ENCODE measurements around the gene NEURL1B. TPM values are rescaled to one million over a fixed set of nuclear protein-coding genes. Genes with fewer than 3 reads are reported as not detected.
"Not testable (repeated sequence)": the region's sequence is repeated elsewhere in the genome, so short reads cannot be mapped to it uniquely, and the experiment has no call there.

Gene NEURL1B
- total RNA-seq, 2 experiments from 2014 or later = 3.9 to 4.2 TPM

DNA sequence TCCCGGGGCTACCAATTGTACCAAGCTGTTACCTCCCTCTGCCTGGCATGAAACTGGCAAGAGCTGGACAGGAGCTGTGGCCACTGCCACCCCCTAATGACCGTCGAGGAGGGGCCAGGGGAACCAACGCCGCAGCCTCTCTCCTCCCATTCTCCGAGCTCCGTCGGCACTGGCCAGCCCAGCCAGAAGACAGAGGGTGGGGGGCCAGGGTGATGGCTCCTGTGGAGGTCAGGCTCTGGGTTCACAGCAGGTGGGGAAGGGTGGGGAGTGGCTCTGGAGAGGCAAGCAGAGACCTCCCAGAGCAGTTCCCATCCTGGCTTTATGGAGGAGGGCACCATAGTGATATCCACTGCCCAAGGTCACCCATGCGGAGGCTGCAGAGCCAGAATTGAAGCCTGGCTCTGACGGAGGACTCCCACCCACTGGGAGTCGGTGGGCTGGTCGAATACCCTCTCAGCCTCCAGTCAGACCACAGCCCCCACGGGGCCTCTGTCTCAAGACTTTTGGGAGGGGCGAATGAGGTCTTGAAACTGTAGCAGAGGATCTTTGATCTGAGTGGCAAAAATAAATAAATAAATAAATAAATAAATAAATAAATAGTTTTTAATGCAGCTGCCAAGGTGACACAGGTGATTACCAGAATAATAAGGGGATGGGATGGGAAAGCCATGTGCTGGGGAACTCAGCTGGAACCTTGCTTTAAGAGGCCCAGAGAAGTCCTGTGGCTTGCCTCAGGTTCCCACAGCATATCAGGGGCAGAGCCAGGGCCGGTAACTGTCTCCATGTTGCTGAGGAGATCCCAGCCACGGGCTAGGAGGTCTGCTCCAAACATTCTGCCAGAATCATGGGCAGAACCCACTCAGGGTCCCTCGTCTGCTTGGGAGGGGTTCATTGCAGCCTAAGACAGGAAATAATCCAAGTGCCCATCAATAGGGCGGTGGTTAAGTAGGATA is 42.5 kb upstream of the NEURL1B start:
- Mint-ChIP-seq H3K36me3 (ENCODE audit: low read depth) (no peaks in the 10 kb centered on the region), H3K4me1 (ENCODE audit: low read depth) (no peaks in the 10 kb centered on the region), H3K9me3 (ENCODE audit: insufficient read depth) (no peaks in the 10 kb centered on the region), H3K4me3 (no peak overlapping the region), H3K27me3 (ENCODE audit: low read depth) (peaks cover 3% of the 10 kb centered on the region), H3K27ac (no peak overlapping the region)
- ATAC-seq (no peak), DNase-seq (no peak)
- CTCF ChIA-PET = no interaction called here
- POLR2A ChIA-PET = no interaction called here

DNA sequence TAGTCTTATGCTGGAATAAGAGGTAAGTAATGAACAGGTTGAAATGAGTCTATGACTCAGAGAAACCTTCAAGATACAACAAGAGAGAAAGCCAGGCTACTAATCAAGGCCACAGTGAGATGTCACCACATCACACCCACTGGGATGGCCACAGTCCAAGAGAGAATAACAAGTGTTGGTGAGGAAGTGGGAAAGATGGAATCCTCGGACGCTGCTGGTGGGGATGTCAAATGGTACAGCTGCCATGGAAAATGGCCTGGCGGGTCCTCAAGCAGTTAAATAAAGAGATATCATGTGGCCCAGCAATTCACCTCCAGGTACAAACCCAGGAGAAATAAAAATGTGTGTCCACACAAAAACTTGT is 41.9 kb upstream of the NEURL1B start:
- CTCF ChIA-PET = no interaction called here
- Mint-ChIP-seq H3K4me1 (ENCODE audit: low read depth) (no peaks in the 10 kb centered on the region), H3K27me3 (ENCODE audit: low read depth) (peaks cover 3% of the 10 kb centered on the region), H3K9me3 (ENCODE audit: insufficient read depth) (no peaks in the 10 kb centered on the region), H3K36me3 (ENCODE audit: low read depth) (no peaks in the 10 kb centered on the region), H3K27ac (no peak overlapping the region), H3K4me3 (no peak overlapping the region)
- POLR2A ChIA-PET = no interaction called here
- no peak for DNase-seq
- no peak for ATAC-seq

DNA sequence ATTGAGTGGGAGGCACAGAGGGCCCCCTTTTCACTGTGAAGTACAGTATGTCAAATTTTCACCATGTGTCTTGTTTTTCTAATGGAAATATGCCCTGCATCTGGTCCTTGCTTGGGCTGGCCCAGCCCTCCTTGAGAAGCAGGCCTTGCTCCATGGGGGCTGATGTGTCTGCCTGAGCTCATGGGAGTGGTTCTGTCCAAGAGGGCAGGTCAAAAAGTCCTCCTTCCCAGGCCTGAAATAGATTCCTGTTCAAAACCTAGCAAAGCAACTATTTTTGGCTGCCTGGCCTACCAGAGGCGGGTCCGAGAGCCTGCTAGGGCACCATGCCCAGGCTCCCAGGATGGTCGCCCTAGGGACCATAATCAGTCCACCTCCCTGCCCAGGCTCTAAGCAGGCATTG is 40.5 kb upstream of the NEURL1B start:
- Mint-ChIP-seq H3K9me3 (ENCODE audit: insufficient read depth) (no peaks in the 10 kb centered on the region), H3K36me3 (ENCODE audit: low read depth) (no peaks in the 10 kb centered on the region), H3K4me3 (no peak overlapping the region), H3K27me3 (ENCODE audit: low read depth) (peaks cover 3% of the 10 kb centered on the region), H3K4me1 (ENCODE audit: low read depth) (no peaks in the 10 kb centered on the region), H3K27ac (no peak overlapping the region)
- DNase-seq = no peak
- ATAC-seq = no peak
- CTCF ChIA-PET = no interaction called here
- POLR2A ChIA-PET = no interaction called here

DNA sequence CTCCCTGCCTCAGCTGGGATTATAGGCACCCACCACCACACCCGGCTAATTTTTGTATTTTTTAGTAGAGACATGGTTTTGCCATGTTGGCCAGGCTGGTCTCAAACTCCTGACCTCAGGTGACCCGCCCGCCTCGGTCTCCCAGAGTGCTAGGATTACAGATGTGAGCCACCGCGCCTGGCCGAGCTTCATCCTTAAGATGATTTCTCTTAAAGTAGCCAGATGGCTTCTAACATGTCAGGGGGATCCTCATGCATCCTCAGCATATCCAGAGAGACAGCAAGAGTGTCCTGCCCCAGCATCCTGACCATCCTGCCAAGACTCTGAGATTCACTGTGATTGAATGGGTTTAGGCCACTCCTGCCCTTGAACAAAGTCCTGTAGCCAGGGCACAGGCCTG is 39.5 kb upstream of the NEURL1B start:
- CTCF ChIA-PET; H3K4me1 Mint-ChIP-seq (ENCODE audit: low read depth); DNase-seq; H3K36me3 Mint-ChIP-seq (ENCODE audit: low read depth); H3K27me3 Mint-ChIP-seq (ENCODE audit: low read depth); H3K9me3 Mint-ChIP-seq (ENCODE audit: insufficient read depth); ATAC-seq; H3K27ac Mint-ChIP-seq; POLR2A ChIA-PET; H3K4me3 Mint-ChIP-seq: not testable (repeated sequence)

DNA sequence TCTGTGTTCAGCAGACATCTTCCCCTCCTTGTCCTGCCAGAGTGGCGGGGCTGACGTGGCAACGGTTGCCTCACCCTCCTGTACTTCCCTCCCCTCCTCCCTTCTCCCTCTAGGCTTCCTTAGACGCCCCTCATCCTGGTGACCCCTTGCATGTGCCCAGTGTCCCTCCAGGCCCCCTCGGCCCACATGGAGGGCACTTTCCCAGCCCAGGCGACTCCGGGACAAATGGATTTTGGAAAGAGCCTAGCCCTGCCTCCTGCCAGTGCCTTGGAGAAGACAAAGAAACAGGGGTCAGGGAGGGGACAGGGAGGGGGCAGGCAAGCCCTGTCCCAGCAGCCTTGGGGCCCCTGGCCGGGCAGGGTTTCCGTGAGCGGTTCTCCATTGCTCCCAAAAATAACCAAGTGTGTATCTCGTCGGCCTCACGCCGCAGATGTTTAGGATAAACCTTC is 38.3 kb upstream of the NEURL1B start:
- ATAC-seq (no peak), DNase-seq (no peak)
- ChIA-PET CTCF (no interaction called here), POLR2A (no interaction called here)
- Mint-ChIP-seq H3K9me3 (ENCODE audit: insufficient read depth) (no peaks in the 10 kb centered on the region), H3K27ac (no peak overlapping the region), H3K4me3 (no peak overlapping the region), H3K27me3 (ENCODE audit: low read depth) (peaks cover under 1% of the 10 kb centered on the region), H3K4me1 (ENCODE audit: low read depth) (no peaks in the 10 kb centered on the region), H3K36me3 (ENCODE audit: low read depth) (no peaks in the 10 kb centered on the region)

DNA sequence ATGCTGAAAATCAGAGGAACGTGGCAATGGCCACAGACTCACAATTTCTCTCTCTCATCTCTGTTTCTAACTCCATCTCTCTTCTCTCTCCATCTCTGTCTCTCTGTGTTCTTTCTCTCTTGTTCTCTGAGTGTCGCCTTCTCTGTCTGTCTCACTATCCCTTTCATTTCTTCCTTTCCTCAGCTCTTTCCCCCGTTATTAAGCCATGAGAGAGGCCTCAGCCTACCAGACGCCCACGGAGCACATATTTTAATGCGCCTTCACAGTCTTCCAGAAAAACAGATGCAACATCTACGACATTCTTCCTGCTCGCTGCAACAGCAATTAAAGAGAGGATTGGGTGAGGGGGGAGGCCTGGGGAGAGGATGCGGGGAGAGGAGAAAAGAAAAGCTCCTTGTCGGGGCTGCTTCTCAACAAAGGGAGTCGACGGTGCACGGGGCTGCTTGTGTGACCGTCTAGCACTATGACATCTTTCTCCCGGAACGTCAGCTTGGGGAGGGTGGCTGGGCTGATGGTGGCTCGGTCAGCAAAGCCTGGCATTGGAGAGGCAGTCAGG is 37.7 kb upstream of the NEURL1B start:
- Mint-ChIP-seq H3K9me3 (ENCODE audit: insufficient read depth) (no peaks in the 10 kb centered on the region), H3K4me1 (ENCODE audit: low read depth) (no peaks in the 10 kb centered on the region), H3K36me3 (ENCODE audit: low read depth) (no peaks in the 10 kb centered on the region), H3K4me3 (no peak overlapping the region), H3K27me3 (ENCODE audit: low read depth) (peaks cover 3% of the 10 kb centered on the region), H3K27ac (no peak overlapping the region)
- DNase-seq (no peak), ATAC-seq (no peak)
- ChIA-PET POLR2A (no interaction called here), CTCF (no interaction called here)

DNA sequence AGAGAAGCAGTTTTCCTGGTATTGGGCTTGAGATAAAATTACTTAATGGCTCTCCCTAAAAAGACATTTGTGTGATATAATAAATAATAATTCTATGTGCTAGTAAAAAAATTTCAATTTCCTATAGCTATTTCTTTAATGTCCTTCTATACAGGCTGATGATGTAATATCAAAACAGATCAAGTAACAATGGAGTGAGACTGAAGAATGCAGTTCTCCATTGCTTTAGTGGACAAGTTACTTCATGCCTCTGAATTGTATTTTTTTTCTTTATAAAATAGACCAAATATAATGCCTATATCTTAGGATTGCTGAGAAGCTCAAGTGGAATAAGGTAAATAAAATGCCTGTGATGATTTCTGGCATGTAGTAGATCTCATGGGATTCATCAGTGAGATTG is 35.6 kb upstream of the NEURL1B start:
- Mint-ChIP-seq H3K4me1 (ENCODE audit: low read depth) (no peaks in the 10 kb centered on the region), H3K9me3 (ENCODE audit: insufficient read depth) (no peaks in the 10 kb centered on the region), H3K4me3 (no peak overlapping the region), H3K27ac (no peak overlapping the region), H3K36me3 (ENCODE audit: low read depth) (no peaks in the 10 kb centered on the region), H3K27me3 (ENCODE audit: low read depth) (peaks cover 3% of the 10 kb centered on the region)
- no peak for ATAC-seq
- ChIA-PET CTCF (no interaction called here), POLR2A (no interaction called here)
- no peak for DNase-seq

DNA sequence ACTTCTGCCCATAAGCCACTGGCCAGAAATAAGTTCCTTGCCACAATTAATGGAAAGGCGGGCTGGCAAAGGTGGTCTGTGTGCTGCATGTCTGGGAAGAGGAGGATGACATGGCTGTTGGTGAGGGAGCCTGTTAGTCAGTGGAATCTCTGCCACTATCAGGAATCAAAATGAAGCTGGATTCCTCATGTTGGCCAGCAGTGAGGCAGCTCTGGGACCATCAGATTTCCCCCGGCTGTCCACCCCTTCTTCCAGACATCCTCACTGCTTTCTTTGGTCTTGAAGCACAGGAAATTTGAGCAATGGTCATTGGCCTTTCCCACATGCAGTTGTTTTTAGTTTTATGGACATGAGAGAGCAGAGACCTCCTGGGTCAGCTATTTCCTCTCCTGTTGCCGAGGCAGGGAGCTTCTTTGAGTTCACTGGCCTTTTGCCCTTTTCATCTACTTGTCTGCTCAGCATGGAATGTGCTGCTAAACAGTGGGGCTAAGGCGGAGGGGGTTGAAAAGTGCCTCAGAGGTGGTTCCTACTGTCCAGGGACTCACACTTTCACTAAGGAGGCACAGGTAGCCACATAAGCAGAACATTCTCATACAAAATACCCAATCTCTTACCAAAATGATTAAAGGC is 34.8 kb upstream of the NEURL1B start:
- CTCF ChIA-PET = no interaction called here
- DNase-seq (no peak), ATAC-seq (no peak)
- peaks cover 3% of the 10 kb centered on the region for H3K27me3 Mint-ChIP-seq (ENCODE audit: low read depth)
- POLR2A ChIA-PET = no interaction called here
- no peaks in the 10 kb centered on the region for H3K36me3 Mint-ChIP-seq (ENCODE audit: low read depth)
- no peak overlapping the region for H3K4me3 Mint-ChIP-seq
- H3K4me1 Mint-ChIP-seq (ENCODE audit: low read depth) = no peaks in the 10 kb centered on the region
- H3K9me3 Mint-ChIP-seq (ENCODE audit: insufficient read depth) = no peaks in the 10 kb centered on the region
- no peak overlapping the region for H3K27ac Mint-ChIP-seq

DNA sequence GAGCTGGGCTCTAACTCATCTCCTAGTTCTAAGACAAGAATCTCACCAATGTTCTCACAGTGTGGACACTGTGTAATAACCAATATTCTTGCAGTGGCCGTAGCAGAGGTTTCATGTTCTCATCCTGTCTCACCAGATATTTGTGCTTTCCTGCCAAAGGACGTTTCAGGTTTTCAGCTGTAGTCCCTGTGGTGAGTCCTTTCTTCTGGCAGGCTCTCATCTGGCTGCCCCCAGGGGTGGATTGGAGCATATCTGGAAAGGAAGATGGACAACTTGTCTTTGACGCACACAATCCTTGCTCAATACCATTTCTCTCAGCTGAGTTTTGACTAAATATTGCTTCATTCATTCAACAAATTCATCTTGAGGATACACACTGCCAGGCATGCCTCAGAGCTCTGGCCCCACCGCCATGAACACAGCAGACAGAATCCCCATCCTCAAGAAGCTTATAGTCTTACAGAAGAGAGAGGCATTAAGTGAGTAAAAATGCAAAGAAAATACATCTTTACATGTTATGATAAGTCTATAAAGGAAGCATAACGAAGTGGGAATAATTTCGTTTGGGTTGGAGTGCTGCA is 33.8 kb upstream of the NEURL1B start:
- DNase-seq = no peak
- Mint-ChIP-seq H3K27ac (no peak overlapping the region), H3K4me1 (ENCODE audit: low read depth) (no peaks in the 10 kb centered on the region), H3K9me3 (ENCODE audit: insufficient read depth) (no peaks in the 10 kb centered on the region), H3K36me3 (ENCODE audit: low read depth) (no peaks in the 10 kb centered on the region), H3K27me3 (ENCODE audit: low read depth) (peaks cover 3% of the 10 kb centered on the region), H3K4me3 (no peak overlapping the region)
- ChIA-PET POLR2A (no interaction called here), CTCF (no interaction called here)
- ATAC-seq = no peak

DNA sequence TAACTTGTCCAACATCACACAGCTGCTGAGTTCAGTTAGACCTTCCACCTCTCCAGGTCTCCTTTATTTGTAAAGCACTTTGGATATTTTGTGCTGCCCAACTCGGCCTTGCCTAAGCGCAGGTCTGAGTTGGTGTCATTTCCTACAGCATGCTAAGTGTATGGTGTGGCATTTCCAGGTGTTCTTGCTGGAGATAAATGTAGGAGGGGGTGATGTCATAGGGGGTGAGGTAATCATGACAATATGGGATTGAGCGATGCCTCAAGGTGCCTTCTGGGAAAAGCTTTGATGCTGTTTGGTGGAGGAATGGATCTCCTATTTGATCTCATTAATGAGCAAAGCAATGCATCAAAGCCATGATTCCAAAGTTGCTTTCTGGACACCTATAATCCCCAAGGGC is 32.3 kb upstream of the NEURL1B start:
- no peak for DNase-seq
- Mint-ChIP-seq H3K4me1 (ENCODE audit: low read depth) (no peaks in the 10 kb centered on the region), H3K4me3 (no peak overlapping the region), H3K27ac (no peak overlapping the region), H3K36me3 (ENCODE audit: low read depth) (no peaks in the 10 kb centered on the region), H3K9me3 (ENCODE audit: insufficient read depth) (no peaks in the 10 kb centered on the region), H3K27me3 (ENCODE audit: low read depth) (peaks cover 3% of the 10 kb centered on the region)
- no peak for ATAC-seq
- POLR2A ChIA-PET = no interaction called here
- CTCF ChIA-PET = no interaction called here

DNA sequence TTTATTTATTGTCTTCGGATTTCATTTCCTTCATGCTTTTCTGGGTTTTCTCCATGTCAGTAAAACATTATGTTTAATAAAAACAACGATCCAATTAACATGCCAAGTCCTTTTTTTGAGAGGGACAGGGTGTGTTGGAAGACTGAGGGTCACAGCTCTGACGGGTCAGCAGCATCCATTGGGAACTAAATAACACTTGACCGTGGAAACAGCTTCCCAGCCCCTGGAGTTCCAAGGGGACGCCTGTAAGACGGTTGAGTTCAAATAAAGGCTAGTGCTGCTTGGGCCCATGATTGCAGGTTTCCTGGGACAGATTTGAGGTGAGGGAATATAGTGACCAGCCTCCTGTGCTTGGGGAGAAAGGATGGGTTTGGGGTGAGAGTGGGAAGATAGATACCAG is 30.4 kb upstream of the NEURL1B start:
- Mint-ChIP-seq H3K27me3 (ENCODE audit: low read depth) (peaks cover 5% of the 10 kb centered on the region), H3K9me3 (ENCODE audit: insufficient read depth) (peaks cover 5% of the 10 kb centered on the region), H3K36me3 (ENCODE audit: low read depth) (no peaks in the 10 kb centered on the region), H3K4me3 (no peak overlapping the region), H3K27ac (no peak overlapping the region), H3K4me1 (ENCODE audit: low read depth) (no peaks in the 10 kb centered on the region)
- ChIA-PET CTCF (no interaction called here), POLR2A (no interaction called here)
- DNase-seq (no peak), ATAC-seq (no peak)

DNA sequence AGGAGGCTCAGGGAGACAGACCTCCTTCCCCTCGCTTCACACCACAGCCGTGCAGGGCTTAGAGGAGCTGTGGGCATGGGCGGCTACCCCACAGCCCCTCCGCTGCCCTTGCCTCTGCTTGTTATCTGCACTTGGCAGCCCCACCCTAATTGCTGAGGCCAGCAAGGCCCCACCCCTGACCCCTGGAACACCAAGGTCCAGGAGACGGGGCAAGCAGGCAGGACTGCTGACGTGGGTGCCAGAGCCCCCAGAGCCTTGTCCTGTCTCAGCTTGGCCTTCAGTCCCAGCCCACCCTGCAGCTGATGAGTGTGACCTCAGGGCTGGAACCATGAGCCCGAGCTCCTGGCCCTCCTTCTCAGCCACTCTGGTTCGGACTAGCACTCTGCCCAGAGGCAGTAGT is 29.1 kb upstream of the NEURL1B start:
- ATAC-seq = no peak
- H3K27me3 Mint-ChIP-seq (ENCODE audit: low read depth) = peaks cover 5% of the 10 kb centered on the region
- no peak overlapping the region for H3K4me3 Mint-ChIP-seq
- H3K27ac Mint-ChIP-seq = no peak overlapping the region
- H3K9me3 Mint-ChIP-seq (ENCODE audit: insufficient read depth) = peaks cover 5% of the 10 kb centered on the region
- no peak for DNase-seq
- no peaks in the 10 kb centered on the region for H3K4me1 Mint-ChIP-seq (ENCODE audit: low read depth)
- no peaks in the 10 kb centered on the region for H3K36me3 Mint-ChIP-seq (ENCODE audit: low read depth)
- CTCF ChIA-PET = no interaction called here
- POLR2A ChIA-PET = no interaction called here

All from activated CD8-positive, alpha-beta T cell treated with anti-CD3 and anti-CD28 coated beads, Interleukin-2, amount 10 ng/mL, durations not matched to agents 7 days and 5 days (primary cell).